Suprapubic skin (tissue), 4 donors: ENCODE data around the gene GTF3C5. TPM values are rescaled to one million over a fixed set of nuclear protein-coding genes. Genes with fewer than 3 reads are reported as not detected.

ENCODE experiments used
- DNase-seq, 2 donors: peaks; one replicate each; pipeline ENCODE4 v3.0.0-alpha.2; 2019; ENCODE audit warnings: low spot score in 2 of 2
- H3K27ac ChIP-seq: fragments of 200-600 bp; sonication (generic); one replicate; pipeline ENCODE4 v1.5.1; 2019
- H3K27me3 ChIP-seq: fragments of 200-600 bp; sonication (generic); one replicate; pipeline ENCODE4 v1.5.1; 2019
- H3K36me3 ChIP-seq: fragments of 200-600 bp; sonication (generic); one replicate; pipeline ENCODE4 v1.5.1; 2019
- H3K4me1 ChIP-seq: fragments of 200-600 bp; sonication (generic); one replicate; pipeline ENCODE4 v1.5.1; 2019
- H3K4me3 ChIP-seq: fragments of 200-600 bp; sonication (generic); one replicate; pipeline ENCODE4 v1.5.1; 2019; ENCODE audit warnings: mild to moderate bottlenecking
- H3K9me3 ChIP-seq: fragments of 200-600 bp; sonication (generic); one replicate; pipeline ENCODE4 v1.5.1; 2019
- EP300 ChIP-seq: sonication (generic); formaldehyde crosslinking; IDR thresholded peaks from one replicate; pipeline ENCODE4 v1.6.1; 2017; ENCODE audit warnings: antibody characterized with exemption
- POLR2A ChIP-seq, 2 donors: fragments of 450-650 bp; IDR thresholded peaks; one replicate each; pipeline ENCODE4 v1.6.1; 2017; ENCODE audit warnings: antibody characterized with exemption in 2 of 2, mild to moderate bottlenecking in 2 of 2, moderate library complexity in 2 of 2
- POLR2AphosphoS5 ChIP-seq, 3 donors: sonication (generic); formaldehyde crosslinking; IDR thresholded peaks; one replicate each; pipeline ENCODE4 v1.6.1; 2017; ENCODE audit warnings: antibody characterized with exemption in 3 of 3
- WGBS: methylation state at CpG from one replicate; pipeline ENCODE4 v1.1.5; 2018; 5-methylcytosine and 5-hydroxymethylcytosine counted together
- total RNA-seq, 4 donors: library from RNA; depleted of rRNA; stranded (reverse); fragments of >200 nt; gene quantifications; one replicate each; pipeline ENCODE4 v1.1.0, GENCODE V29; 2016
- TF ChIP-seq, protein P1 (sequence below), 2 donors: fragments of 200-600 bp in 1 of 2; fragments of 450-650 bp in 1 of 2; sonication (generic) in 1 of 2; IDR thresholded peaks; one replicate each; pipeline ENCODE4 v1.5.1; 2016 to 2019; ENCODE audit warnings: antibody characterized with exemption in 2 of 2, mild to moderate bottlenecking in 1 of 2, moderate library complexity in 1 of 2

The GTF3C5 gene
- total RNA-seq, 4 donors from 2014 or later, result 55.8 to 103 (median 63.1) TPM

- Histone ChIP-seq H3K4me3 (no peak overlapping the region), H3K9me3 (no peaks in the 10 kb centered on the region), H3K27me3 (no peaks in the 10 kb centered on the region), H3K27ac (peak overlapping the region; percentile 11), H3K4me1 (peaks cover 9% of the 10 kb centered on the region), H3K36me3 (peaks cover 100% of the 10 kb centered on the region)
- WGBS, result 38% methylated on average over 9 of the region's 14 CpGs
- DNase-seq, result peak in 1 of 2 donors; percentile 80
- TF ChIP-seq, protein P1, sequence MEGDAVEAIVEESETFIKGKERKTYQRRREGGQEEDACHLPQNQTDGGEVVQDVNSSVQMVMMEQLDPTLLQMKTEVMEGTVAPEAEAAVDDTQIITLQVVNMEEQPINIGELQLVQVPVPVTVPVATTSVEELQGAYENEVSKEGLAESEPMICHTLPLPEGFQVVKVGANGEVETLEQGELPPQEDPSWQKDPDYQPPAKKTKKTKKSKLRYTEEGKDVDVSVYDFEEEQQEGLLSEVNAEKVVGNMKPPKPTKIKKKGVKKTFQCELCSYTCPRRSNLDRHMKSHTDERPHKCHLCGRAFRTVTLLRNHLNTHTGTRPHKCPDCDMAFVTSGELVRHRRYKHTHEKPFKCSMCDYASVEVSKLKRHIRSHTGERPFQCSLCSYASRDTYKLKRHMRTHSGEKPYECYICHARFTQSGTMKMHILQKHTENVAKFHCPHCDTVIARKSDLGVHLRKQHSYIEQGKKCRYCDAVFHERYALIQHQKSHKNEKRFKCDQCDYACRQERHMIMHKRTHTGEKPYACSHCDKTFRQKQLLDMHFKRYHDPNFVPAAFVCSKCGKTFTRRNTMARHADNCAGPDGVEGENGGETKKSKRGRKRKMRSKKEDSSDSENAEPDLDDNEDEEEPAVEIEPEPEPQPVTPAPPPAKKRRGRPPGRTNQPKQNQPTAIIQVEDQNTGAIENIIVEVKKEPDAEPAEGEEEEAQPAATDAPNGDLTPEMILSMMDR (IDR thresholded peaks at IDR 0.05), result peak; percentile 91 to 95
- TF ChIP-seq POLR2A (IDR thresholded peaks at IDR 0.05), result no peak
- TF ChIP-seq POLR2AphosphoS5 (IDR thresholded peaks at IDR 0.05), result peak in 1 of 3 donors; percentile 77
- no peak for TF ChIP-seq EP300
Observed at GRCh38 chr9:133103183-133103986, 72.6 kb downstream of the GTF3C5 start.

DNA sequence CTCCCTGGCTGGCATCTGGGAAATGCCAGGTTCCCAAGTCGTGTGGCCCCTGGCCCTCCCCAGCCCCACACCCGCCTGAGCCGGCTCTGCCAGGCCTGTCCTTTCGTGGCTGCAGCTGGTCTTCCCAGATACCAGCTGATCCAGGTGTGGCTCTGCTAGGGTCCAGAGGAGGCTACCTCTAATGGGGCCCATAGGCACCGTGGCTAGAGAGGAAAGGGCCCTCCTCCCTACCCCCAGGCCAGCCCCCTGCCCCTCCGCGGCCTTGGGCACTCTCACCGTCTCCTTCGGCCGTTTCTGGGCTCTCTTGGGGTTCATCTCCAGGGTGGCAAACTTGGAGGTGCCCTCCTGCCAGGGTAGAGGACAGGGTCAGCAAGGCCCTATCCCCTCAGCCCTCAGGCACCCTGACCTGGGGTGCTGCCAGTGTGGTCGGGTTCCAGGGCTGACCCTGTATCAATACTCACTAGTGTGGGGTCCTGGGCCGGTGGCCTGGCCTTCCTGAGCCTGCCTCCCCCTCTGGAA lies 73.2 kb downstream of the GTF3C5 start:
- Histone ChIP-seq H3K4me3 (no peak overlapping the region), H3K27ac (peak overlapping the region; percentile 11), H3K9me3 (no peaks in the 10 kb centered on the region), H3K4me1 (peaks cover 9% of the 10 kb centered on the region), H3K36me3 (peaks cover 100% of the 10 kb centered on the region), H3K27me3 (no peaks in the 10 kb centered on the region)
- 81% methylated on average over 9 of the region's 12 CpGs for WGBS
- DNase-seq, result peak in 1 of 2 donors; percentile 64
- TF ChIP-seq POLR2AphosphoS5 (IDR thresholded peaks at IDR 0.05), result no peak
- TF ChIP-seq, protein P1 (IDR thresholded peaks at IDR 0.05), result no peak
- TF ChIP-seq POLR2A (IDR thresholded peaks at IDR 0.05), result no peak
- no peak for TF ChIP-seq EP300

- Histone ChIP-seq H3K9me3 (no peaks in the 10 kb centered on the region), H3K4me1 (peaks cover 9% of the 10 kb centered on the region), H3K4me3 (no peak overlapping the region), H3K36me3 (peaks cover 100% of the 10 kb centered on the region), H3K27me3 (no peaks in the 10 kb centered on the region), H3K27ac (no peak overlapping the region)
- peak in 1 of 2 donors; percentile 56 for DNase-seq
- TF ChIP-seq POLR2A (IDR thresholded peaks at IDR 0.05) (no peak), EP300 (no peak), POLR2AphosphoS5 (IDR thresholded peaks at IDR 0.05) (no peak)
- TF ChIP-seq, protein P1 (IDR thresholded peaks at IDR 0.05), result no peak
- 100% methylated on average over 6 of the region's 15 CpGs for WGBS
Observed at GRCh38 chr9:133104718-133105460, 74.1 kb downstream of the GTF3C5 start.

GRCh38 chr9:133105461-133105770 lies 74.6 kb downstream of the GTF3C5 start:
- no peak for TF ChIP-seq EP300
- no peak for TF ChIP-seq POLR2A (IDR thresholded peaks at IDR 0.05)
- no peak for TF ChIP-seq POLR2AphosphoS5 (IDR thresholded peaks at IDR 0.05)
- TF ChIP-seq, protein P1 (IDR thresholded peaks at IDR 0.05), result no peak
- WGBS, result no CpG with 5 or more reads among the region's 7 CpGs
- Histone ChIP-seq H3K4me3 (no peak overlapping the region), H3K27ac (no peak overlapping the region), H3K27me3 (no peaks in the 10 kb centered on the region), H3K9me3 (no peaks in the 10 kb centered on the region), H3K4me1 (peaks cover 9% of the 10 kb centered on the region), H3K36me3 (peaks cover 100% of the 10 kb centered on the region)
- DNase-seq, result no peak
